GM18507 (cell line): ENCODE measurements around the gene SLC38A10.

Experiments
- DNase-seq: peaks from one replicate; pipeline ENCODE4 v3.0.0; 2011; ENCODE audit warnings: low read depth; ENCODE audit not compliant: insufficient read length; ENCODE audit errors: extremely low spot score
- FAIRE-seq: peaks from 2 replicates; lab custom pipeline; 2011; peaks lifted over from hg19 to GRCh38; lab: Jason Lieb, UNC

The SLC38A10 gene

DNA sequence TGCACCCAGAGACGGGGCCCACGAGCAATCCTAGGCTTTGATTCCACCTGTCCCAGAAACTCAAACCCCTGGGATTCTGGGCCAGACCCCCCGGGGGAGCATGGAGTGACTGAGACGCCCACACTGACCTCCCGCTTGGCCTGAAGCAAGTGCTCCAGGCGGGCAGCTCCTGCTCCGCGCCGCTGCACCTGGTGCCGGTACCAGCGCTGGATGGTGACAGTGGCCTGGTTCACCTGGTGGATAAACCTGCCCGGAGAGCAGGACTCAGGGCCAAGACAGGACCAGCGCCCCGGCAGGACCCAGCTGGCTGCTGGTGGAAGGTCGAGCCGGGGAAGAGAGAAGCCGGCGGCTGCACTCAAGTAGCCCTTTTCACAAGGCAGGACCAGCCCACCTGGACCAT is 94.9 kb downstream of the SLC38A10 start:
- FAIRE-seq, result no peak

GRCh38 chr17:81199482-81199830 is 95.7 kb downstream of the SLC38A10 start:
- FAIRE-seq (no peak), DNase-seq (no peak)

More for the DNA sequence above, 94.9 kb downstream of the SLC38A10 start:
- no peak for DNase-seq

DNA sequence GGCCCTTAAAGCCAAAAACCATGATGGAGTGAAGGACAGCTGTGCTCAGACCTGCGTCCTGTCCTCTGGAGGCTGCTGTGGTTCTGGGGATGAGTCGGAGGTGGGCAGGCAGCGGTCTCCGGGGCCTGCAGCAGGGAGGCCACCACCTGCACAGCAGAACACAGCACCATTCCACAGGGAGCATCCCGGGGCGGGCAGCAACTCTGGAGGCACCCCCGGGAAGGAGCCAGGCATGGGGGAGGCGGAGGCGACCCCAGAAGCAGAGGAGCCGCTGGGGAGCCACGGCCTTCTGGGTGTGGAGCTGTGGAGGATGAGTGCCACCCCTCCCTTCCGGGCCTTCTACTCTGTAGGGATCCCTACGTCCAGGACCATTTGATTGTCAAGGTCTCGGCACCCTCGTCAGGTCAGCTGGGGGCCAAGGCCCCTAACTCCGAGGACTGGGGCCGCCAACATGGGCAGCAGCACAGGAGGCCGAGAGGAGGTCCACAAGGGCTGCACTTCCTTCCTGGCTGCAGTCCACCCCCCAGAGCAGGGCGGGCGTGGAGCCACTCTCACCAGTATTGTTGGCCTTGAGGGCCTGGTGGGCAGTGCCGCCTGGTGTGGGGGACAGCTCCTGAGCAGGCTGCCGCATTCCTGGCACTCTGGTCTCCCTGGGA is 96.2 kb downstream of the SLC38A10 start:
- no peak for FAIRE-seq

DNA sequence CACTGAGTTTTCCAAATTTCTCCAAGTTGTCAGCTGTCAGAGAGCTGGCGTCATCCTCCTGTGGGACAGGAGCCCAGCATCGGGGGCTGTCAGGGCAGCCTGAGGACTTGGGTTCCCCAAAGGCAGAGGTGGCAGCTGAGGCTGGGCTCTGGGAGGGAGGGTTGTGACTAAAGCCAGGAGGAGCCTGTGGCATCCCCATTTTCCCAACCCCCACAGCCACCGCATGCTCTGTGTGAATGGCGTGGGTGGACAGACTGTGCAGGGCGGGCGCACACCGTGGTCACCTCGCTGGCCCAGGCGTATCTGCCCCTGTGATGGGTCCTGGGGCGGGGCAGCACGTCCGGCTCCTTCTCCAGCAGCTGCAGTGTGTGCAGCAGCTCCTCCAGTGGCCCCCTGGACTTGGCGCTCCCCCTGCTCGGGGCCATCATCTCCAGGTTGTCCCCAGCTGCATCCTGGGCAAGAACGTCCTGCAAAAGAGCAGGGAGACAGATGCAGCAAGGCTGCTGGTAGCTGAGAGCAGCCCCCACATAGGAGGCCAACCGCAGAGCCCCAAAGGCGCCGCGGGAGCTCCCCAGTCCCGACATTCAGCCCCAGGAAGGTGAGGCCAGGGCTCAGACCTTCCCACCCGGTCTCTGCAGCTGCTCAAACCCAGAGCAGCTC is 97.1 kb downstream of the SLC38A10 start:
- no peak for FAIRE-seq
- DNase-seq, result no peak

More for the DNA sequence above, 96.2 kb downstream of the SLC38A10 start:
- DNase-seq, result no peak

GRCh38 chr17:81197409-81197795 is 97.7 kb downstream of the SLC38A10 start:
- no peak for FAIRE-seq
- no peak for DNase-seq

DNA sequence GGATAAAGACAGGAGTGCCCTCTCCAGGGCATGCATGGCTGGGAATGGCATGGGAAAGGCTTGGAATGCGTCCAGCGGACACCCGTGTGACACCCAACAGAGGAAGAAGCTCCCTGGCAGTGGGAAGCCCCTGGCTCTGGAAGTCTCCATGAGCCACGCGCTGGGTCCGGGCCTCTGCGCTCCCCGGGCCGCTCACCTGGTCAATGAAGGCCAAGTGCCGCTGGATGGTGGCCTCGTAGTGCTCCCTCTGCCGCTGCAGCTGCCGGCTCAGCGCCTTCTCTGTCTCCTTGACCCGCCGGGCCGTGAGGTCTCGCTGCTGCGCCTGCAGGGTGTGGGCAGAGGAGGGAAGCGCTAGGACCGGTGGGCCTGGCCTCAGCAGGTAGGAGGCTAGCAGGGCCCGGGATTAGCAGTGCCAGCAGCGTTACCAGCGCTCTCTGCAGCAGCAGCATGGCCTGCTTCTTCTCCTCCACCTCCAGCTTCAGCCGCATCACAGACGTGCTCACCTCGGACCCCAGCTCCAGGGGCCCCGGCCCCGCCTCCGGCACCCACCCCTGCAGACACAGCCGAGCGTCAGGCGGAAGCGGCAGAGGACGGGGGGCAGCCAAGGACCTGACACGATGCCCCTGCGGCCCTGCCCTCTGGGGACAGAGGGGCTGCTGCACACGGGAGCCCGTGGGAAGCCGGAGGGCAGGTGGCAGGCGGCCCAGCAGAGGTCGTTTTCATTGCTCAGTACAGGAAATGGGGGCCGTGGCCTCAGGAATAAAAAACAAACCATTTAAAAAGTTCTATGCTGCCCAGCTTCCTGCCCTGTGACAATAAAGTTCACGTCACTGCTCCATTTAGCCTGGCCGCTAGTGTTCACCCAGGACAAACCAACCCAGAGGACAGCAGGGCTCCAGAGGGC is 98.3 kb downstream of the SLC38A10 start:
- FAIRE-seq (no peak), DNase-seq (no peak)

DNA sequence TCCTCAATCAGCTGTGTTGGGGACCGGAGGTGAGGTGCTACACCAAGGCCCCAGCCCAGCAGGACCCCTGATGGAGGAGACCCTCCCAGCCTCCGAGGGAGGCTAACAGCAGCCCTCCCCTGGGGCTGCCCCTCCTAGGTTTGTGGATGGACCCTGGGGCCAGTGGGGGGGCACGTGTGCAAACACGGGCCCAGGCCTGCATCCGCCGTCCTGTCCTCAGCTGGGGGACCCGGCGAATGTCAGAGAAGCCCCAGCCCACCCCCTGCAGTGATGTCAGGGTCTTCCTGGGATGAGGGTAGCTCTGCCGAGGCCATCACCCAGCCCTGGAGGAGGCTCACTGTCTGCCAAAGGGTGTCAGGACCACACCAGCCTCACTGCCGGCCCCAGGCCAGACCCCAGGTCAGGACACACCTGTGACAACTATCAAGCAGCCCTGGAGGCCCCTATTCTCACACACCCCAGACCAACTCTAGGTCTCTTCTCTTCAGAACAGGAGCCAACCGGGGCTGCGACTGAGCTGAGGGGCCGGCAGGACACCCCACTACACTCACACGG is 99.1 kb downstream of the SLC38A10 start:
- FAIRE-seq (no peak), DNase-seq (no peak)
